Right lobe of liver (tissue), 6 donors: ENCODE measurements around the gene IGF1R. TPM values are rescaled to one million over a fixed set of nuclear protein-coding genes. Genes with fewer than 3 reads are reported as not detected.

Source experiments
- ATAC-seq, 4 donors: fragments of 200-7000 bp; cut with Tn5 transposase; one replicate each; pipeline ENCODE4 v1.9.1; 2020; ENCODE audit warnings: mild to moderate bottlenecking in 4 of 4, moderate library complexity in 4 of 4
- DNase-seq, 3 donors: peaks; one replicate each; pipeline ENCODE4 v3.0.0-alpha.2; 2020
- H3K27ac ChIP-seq, 3 donors: fragments of 200-600 bp; one replicate each; pipeline ENCODE4 v1.8.0; 2022
- H3K27me3 ChIP-seq, 2 donors: fragments of 200-600 bp; one replicate each; pipeline ENCODE4 v1.8.0; 2022
- H3K36me3 ChIP-seq, 4 donors: fragments of 200-600 bp; sonication (generic) in 1 of 4; one replicate each; pipeline versions ENCODE4 v1.5.1 to v1.8.0; 2017 to 2022; ENCODE audit warnings: control low read depth in 1 of 4
- H3K4me1 ChIP-seq, 4 donors: fragments of 200-600 bp; sonication (generic) in 1 of 4; one replicate each; pipeline versions ENCODE4 v1.5.1 to v1.8.0; 2017 to 2022; ENCODE audit warnings: control low read depth in 1 of 4
- H3K4me3 ChIP-seq, 3 donors: fragments of 200-600 bp; one replicate each; pipeline ENCODE4 v1.8.0; 2022
- H3K9me3 ChIP-seq, 4 donors: fragments of 200-600 bp; sonication (generic) in 1 of 4; one replicate each; pipeline versions ENCODE4 v1.5.1 to v1.8.0; 2017 to 2022; ENCODE audit warnings: control low read depth in 1 of 4
- CTCF ChIP-seq, 4 donors: fragments of 200-600 bp in 3 of 4; fragments of 450-650 bp in 1 of 4; IDR thresholded peaks; one replicate each; pipeline versions ENCODE4 v1.5.1 to v1.8.0; 2016 to 2022; ENCODE audit warnings: antibody characterized with exemption in 4 of 4, mild to moderate bottlenecking in 2 of 4
- POLR2A ChIP-seq: fragments of 450-650 bp; IDR thresholded peaks from one replicate; pipeline ENCODE4 v1.6.1; 2017; ENCODE audit warnings: antibody characterized with exemption, mild to moderate bottlenecking
- WGBS: methylation state at CpG from one replicate; pipeline ENCODE4 v1.1.6; 2018; ENCODE audit warnings: low coverage, low lambda C conversion rate; ENCODE audit not compliant: insufficient coverage; ENCODE audit errors: missing lambda C conversion rate; 5-methylcytosine and 5-hydroxymethylcytosine counted together
- intact Hi-C, 2 donors: fragments of 100-400 bp; cut with DNase I; formaldehyde crosslinking; loops; one replicate each; pipeline versions ENCODE4 v1.11.2 to v1.14.1; 2022
- total RNA-seq, 6 experiments: library from RNA; depleted of rRNA in 2 of 6; stranded (reverse); fragments of >200 nt in 2 of 6; fragmentation: NEBNext Ultra II Directional in 3 of 6; extraction: Animal tissue kit (Norgen Biotek cat#: 25700) in 3 of 6; gene quantifications; one replicate each; pipeline versions ENCODE4 v1.1.0 to v1.2.4, GENCODE V29; 2016 to 2023
- donor health status: DM: no; HTN: yes; CAD: no.
- donor health status: DM: no; HTN: no; CAD: no.
- donor health status: DM: no; HTN: no; CAD: no.
- donor health status: DM: no; HTN: yes; CAD: no.
- donor health status: DM: no; HTN: yes; CAD: no.

IGF1R gene
- total RNA-seq, 6 experiments from 2014 or later, result 2.5 to 5.3 (median 3.8) TPM

GRCh38 chr15:98660055-98660454, 11.7 kb downstream of the IGF1R start:
- no peak for ATAC-seq
- H3K27me3 ChIP-seq, result no peaks in the 10 kb centered on the region
- no peaks in the 10 kb centered on the region for H3K4me1 ChIP-seq
- no peaks in the 10 kb centered on the region for H3K36me3 ChIP-seq
- 24% methylated on average over 3 of the region's 3 CpGs for WGBS
- no peaks in the 10 kb centered on the region for H3K9me3 ChIP-seq
- TF ChIP-seq CTCF (IDR thresholded peaks at IDR 0.05), result no peak
- no peak for TF ChIP-seq POLR2A
- intact Hi-C loops, result loop anchor here (10.0 kb wide), 3 partner anchors 135 to 225 kb away; no protein-coding TSS in a partner anchor
- no peak overlapping the region for H3K4me3 ChIP-seq
- H3K27ac ChIP-seq, result no peak overlapping the region
- DNase-seq, result no peak

DNA sequence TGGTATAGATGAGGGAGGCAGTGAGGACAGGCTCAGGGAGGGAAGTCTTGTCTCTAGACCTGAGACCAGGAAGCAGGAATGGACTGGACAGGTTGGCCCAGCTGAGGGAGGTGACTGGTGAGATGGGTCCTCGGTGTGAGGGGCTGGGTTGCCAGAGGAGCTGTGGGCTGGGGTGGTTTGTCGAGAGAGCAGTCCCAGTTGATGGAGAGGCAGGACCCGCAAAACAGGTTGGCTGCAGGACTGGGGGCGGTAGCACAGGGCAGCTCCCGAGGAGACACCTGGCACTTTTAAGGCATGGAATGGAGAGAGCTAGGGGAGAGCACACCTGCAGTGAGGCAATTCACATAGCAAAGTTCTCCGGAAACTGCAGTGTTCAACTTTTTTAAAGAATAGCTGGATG, 14.7 kb downstream of the IGF1R start:
- intact Hi-C loops, result loop anchor here (10.0 kb wide), 3 partner anchors 138 to 228 kb away; no protein-coding TSS in a partner anchor
- DNase-seq, result no peak

GRCh38 chr15:98663606-98664005, 15.3 kb downstream of the IGF1R start:
- no peak overlapping the region for H3K27ac ChIP-seq
- H3K4me1 ChIP-seq, result no peaks in the 10 kb centered on the region
- no peak overlapping the region for H3K4me3 ChIP-seq
- H3K9me3 ChIP-seq, result no peaks in the 10 kb centered on the region
- no peaks in the 10 kb centered on the region for H3K36me3 ChIP-seq
- no peak for DNase-seq
- ATAC-seq, result no peak
- WGBS, result 35% methylated on average over 5 of the region's 8 CpGs
- intact Hi-C loops, result loop anchor here (10.0 kb wide), 3 partner anchors 139 to 229 kb away; no protein-coding TSS in a partner anchor
- TF ChIP-seq CTCF (IDR thresholded peaks at IDR 0.05), result no peak
- H3K27me3 ChIP-seq, result no peaks in the 10 kb centered on the region

More for the DNA sequence above, 14.7 kb downstream of the IGF1R start:
- no peak for TF ChIP-seq POLR2A
- no peak for TF ChIP-seq CTCF (IDR thresholded peaks at IDR 0.05)
- Histone ChIP-seq H3K4me3 (no peak overlapping the region), H3K9me3 (no peaks in the 10 kb centered on the region), H3K27ac (no peak overlapping the region), H3K27me3 (no peaks in the 10 kb centered on the region), H3K36me3 (no peaks in the 10 kb centered on the region), H3K4me1 (no peaks in the 10 kb centered on the region)
- 84% methylated on average over 5 of the region's 6 CpGs for WGBS
- ATAC-seq, result no peak

DNA sequence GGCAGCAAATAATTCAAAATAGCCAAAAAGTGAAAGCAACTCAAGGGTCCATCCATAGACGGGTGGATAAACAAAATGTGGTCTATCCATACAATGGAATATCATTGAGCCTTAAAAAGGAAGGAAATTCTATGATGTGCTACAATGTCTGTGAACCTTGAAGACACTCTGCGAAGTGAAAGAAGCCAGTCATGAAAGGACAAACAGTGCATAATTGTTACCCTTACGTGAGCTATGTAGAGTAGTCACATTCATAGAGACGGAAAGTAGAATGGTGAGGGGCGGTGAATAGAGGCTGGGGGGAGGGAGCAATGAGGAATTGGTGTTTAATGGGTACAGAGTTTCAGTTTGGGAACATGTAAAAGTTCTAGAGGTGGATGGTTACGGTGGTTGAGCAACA, 18.1 kb downstream of the IGF1R start:
- DNase-seq (no peak), ATAC-seq (no peak)
- Histone ChIP-seq H3K4me3 (no peak overlapping the region), H3K4me1 (peaks cover 0 to 9% (median 0%) of the 10 kb centered on the region in 4 donors), H3K9me3 (no peaks in the 10 kb centered on the region), H3K36me3 (no peaks in the 10 kb centered on the region), H3K27ac (no peak overlapping the region), H3K27me3 (no peaks in the 10 kb centered on the region)
- 79% methylated on average over 6 of the region's 6 CpGs for WGBS
- TF ChIP-seq POLR2A, result no peak
- intact Hi-C loops, result loop anchor here (10.0 kb wide), 3 partner anchors 142 to 232 kb away; no protein-coding TSS in a partner anchor

DNA sequence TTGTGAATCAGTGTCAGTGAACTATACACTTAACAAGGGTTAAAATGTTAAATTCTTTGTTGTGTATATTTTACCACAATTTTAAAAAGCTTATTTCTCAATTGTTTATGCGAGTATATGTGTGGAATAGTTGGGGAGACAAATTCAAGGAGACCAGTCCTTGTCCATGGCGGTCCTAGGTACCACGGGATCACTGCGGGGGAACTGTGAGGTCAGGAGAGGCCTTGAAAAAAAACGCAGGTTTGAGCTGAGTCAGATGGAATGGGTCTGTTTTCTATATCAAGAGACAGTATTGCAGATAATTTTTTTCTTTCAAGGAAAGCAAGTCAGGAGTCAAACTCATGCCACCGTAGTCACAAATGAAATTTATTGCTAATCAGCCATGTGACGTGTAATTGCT, 18.5 kb downstream of the IGF1R start:
- H3K36me3 ChIP-seq, result no peaks in the 10 kb centered on the region
- 65% methylated on average over 7 of the region's 7 CpGs for WGBS
- no peaks in the 10 kb centered on the region for H3K9me3 ChIP-seq
- H3K4me3 ChIP-seq, result no peak overlapping the region
- no peak overlapping the region for H3K27ac ChIP-seq
- no peak for TF ChIP-seq CTCF (IDR thresholded peaks at IDR 0.05)
- no peaks in the 10 kb centered on the region for H3K27me3 ChIP-seq
- H3K4me1 ChIP-seq, result peaks cover 0 to 9% (median 0%) of the 10 kb centered on the region in 4 donors
- ATAC-seq, result no peak
- DNase-seq, result no peak
- intact Hi-C loops, result loop anchor here (10.0 kb wide), 3 partner anchors 142 to 232 kb away; no protein-coding TSS in a partner anchor
